ENCODE data around the gene LTBP3.

Gene LTBP3

GRCh38 chr11:65557280-65558001 lies 718 bp downstream of the LTBP3 start:
- intact Hi-C loops (cut with DNase I) = loop anchor here (1.0 kb wide), 1 partner anchor 13 kb away; the partner anchor contains the start of gene ZNRD2
- peak in 1 of 10 donors; percentile 32 for DNase-seq

- DNase-seq = no peak
- intact Hi-C loops (cut with DNase I) = no loop called here
These were observed 1.5 kb downstream of the LTBP3 start for GRCh38 chr11:65556470-65557279.

DNA sequence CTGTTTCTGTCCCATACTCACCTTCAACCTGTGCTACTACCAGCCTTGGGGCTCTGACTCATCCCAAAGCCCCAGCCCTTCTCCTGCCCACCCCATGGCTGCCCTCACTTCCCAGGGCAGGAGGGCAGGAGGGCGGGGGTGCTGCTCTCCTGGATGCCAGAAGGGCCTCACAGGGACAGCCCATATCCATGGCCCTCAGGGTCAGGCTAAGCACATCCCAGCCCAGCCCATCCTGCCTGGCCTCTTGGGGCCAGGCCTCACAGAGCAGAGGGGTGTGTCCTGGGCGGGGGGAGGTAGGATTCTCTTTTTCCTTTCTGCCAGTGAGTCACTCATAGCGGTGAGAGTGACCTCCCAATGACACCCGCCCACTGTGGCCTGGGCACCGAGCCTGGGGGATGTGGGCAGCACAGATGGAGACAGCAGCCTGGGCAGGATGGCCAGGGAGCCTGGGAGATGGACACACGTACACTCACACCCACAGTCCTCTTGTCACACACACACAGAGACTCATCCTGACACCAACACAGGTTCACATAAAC lies 2.4 kb downstream of the LTBP3 start:
- intact Hi-C loops (cut with DNase I) = no loop called here
- DNase-seq = no peak

DNA sequence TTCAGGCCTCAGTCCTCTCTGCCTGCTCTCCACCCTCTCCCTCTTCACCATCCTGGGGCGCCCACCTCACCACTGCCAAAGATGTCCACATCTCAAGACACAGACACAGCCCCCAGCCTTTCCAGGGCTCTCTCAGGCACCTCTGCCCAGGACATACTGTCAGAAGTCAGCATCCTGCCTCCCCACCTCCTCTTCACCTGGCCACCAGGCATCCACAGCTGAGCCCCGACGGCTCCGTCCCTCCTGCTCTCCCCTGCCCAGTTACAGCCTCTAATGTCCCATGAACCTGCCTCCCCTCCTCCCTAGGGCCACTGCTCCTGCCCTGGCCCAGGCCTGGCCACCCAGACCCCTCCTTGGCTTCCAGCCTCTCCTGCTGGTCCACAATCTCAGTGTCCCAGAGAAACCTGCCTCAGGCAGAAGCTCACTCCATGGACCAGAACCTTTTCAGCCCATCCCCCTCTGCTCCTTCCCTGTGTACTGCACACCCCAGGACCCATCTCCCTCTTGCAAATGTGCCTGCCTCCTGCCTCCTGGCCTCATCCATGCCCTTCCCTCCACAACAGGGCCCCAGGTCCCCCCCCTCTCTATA lies 3.2 kb downstream of the LTBP3 start:
- intact Hi-C loops (cut with DNase I) = no loop called here
- no peak for DNase-seq

- no peak for DNase-seq
- intact Hi-C loops (cut with DNase I) = no loop called here
These were observed 3.9 kb downstream of the LTBP3 start for GRCh38 chr11:65554057-65554818.

- intact Hi-C loops (cut with DNase I) = no loop called here
- no peak for DNase-seq
These were observed 4.7 kb downstream of the LTBP3 start for GRCh38 chr11:65553301-65554001.

DNA sequence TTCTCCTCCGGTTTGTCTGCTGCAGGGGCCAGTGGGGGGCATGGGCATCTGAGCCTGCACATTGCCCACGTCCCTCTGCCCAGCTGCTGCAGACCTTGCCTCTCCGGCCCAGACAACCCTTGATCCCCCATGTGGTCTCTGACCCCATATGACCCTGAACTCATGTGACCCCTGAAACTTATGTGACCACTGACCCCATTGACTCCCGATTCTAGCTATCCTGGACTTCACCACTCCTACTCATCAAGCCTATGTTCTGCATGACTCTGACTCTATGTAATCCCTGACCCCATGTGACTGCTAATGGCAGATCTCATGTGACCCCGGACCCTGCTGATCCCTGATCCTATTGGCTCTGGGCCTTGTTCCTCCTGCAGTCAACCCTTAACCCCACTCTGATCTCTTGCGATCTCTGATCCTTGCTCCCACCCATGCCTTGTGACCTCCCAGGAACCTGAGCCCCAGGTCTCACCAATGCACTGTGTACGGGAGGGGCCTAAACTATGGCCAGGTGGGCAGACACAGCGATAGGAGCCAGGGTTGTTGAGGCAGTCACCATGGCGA lies 5.7 kb downstream of the LTBP3 start:
- no peak for DNase-seq
- intact Hi-C loops (cut with DNase I) = no loop called here

DNA sequence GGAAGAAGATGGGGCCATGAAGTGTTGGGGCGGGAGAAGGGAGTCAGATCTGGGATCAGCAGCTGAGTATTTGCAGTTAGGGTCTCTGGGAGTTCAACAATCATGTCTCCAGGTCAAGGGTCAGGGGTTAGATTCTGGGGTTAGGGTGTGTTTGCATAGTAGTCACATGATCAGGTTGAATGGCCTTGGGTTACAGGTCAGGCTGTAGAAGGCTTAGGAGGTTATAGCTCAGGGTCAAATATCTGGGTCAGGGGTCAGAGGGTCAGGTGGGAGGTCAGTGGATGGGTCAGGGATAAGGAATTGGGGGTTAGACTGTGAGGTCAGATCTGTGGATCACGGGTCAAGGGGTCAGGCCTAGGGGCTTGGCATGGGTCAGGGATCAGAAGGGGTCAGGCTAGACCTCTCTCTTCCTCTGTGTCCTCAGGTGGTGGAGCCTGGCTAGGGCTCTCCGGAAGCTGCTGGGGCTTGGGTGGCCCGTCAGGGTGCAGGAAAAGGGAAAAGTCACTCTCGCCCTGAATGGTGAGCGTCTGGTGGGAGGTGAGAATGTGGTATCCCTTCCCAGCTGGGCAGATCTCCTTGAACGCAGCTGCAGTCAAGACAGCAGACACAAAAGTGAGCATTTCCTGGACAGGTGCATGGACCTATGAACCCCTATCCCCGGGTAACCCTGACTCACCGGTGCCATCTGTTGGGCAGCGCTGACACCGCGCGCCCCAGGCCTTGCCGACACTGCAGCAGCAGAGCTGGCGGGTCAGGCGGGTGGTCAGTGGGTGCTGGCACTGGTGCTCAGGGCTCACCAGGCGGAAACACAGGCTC lies 6.4 kb downstream of the LTBP3 start:
- intact Hi-C loops (cut with DNase I) = no loop called here
- DNase-seq = peak in 3 of 10 donors; percentile 44 to 90 (median 88)

- intact Hi-C loops (cut with DNase I) = no loop called here
- DNase-seq = no peak
These were observed 9.1 kb downstream of the LTBP3 start for GRCh38 chr11:65549096-65549495.

DNA sequence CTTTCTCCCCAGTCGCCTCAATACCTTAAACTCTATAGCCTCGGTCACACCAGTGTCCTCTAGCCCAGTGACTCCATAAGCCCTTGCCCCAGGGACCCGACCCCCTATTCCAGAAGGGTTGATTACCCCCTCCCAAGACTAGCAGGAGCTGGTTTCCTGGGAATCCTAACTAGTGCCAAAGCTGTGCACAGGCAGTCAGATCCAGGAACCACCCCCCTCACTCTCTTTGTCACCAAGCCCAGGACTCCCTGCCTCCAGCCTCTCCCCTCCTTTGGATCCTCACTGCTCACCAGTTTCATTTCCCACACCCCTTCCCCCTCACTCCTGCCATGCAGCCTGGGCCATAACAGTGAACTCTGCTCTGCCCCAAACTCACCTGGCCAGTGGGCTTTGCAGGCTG lies 9.8 kb downstream of the LTBP3 start:
- no peak for DNase-seq
- intact Hi-C loops (cut with DNase I) = no loop called here

DNA sequence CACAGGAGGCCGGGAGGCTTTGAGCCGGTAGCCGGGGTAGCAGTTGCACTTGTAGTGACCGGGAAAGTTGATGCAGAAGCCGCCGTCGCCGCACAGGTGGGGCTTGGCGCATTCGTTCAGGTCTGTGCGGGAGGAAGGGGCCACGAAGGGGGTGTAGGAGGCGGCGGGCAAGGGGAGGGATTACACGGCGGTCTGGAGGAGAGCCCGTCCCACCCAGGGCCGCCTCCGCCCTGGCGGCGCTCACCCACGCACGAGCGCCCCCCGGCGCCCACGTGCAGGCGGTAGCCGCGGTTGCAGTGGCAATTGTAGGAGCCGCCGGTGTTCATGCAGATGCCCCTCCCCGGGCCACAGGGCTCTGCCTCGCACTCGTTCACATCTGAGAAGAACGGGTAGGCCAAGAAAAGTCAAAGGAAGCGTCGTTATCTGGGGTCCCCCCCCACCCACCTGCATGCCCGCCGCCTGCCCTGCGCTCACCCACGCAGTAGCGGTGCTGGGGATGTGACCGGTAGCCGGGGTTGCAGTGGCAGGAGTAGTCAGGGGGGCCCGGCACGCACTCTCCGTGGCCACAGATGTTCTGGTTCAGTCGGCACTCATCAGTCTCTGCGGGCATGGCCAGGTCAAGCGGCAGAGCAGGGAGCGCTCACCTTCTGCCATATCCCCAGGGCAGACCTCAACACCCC lies 10.6 kb downstream of the LTBP3 start:
- no peak for DNase-seq
- intact Hi-C loops (cut with DNase I) = no loop called here

DNA sequence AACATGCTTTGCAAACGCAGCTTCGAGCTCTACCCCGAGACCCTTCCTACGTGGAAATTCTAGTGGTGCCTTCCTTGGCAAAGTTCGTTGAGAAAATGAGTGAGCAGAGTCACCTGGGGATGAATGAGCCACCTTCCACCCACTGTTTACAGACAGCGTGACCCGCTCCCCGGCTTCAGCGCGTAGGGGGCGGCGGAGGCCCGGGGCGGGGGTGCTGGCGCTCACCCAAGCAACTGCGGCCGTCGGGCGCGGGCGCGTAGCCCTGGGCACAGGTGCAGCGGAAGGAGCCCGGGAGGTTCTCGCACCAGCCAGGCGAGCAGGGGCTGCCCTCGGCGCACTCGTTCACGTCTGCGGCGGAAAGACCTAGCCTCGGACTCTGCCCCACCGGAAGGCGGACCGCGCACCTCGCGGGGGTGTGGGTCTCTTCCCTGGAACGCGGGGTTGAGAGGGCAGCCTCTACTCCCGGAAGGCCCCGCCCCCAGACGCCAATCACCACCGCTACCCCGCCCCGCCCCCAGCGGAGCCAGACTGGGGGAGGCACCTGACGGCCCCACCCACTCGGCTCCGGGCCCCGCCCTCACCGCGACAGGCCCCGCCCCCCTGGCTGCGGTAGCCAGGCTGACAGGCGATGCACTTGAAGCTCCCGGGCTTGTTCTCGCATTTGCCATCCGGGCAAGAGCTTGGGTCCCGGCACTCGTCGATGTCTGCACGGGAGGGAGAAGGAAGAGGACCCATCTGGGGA lies 11.8 kb downstream of the LTBP3 start:
- intact Hi-C loops (cut with DNase I) = no loop called here
- DNase-seq = peak in 6 of 10 donors; percentile 38 to 95 (median 53)

- no peak for DNase-seq
- intact Hi-C loops (cut with DNase I) = no loop called here
These were observed 12.3 kb downstream of the LTBP3 start for GRCh38 chr11:65545853-65546216.

GRCh38 chr11:65542738-65543390 lies 15.3 kb downstream of the LTBP3 start:
- DNase-seq = no peak
- intact Hi-C loops (cut with DNase I) = no loop called here

- DNase-seq = no peak
- intact Hi-C loops (cut with DNase I) = no loop called here
These were observed 16.8 kb downstream of the LTBP3 start for GRCh38 chr11:65541093-65541982.
